Measurements from ENCODE around the gene C22orf31. TPM values are rescaled to one million over a fixed set of nuclear protein-coding genes. Genes with fewer than 3 reads are reported as not detected.

Gene C22orf31
- total RNA-seq, 5 donors from 2014 or later (not counting 1 experiment from before 2014, with no cell fraction given) = not detected

- peaks cover 7% of the 10 kb centered on the region for H3K36me3 Mint-ChIP-seq
- no peak overlapping the region for H3K4me3 ChIP-seq (ENCODE audit: control insufficient read depth in 1 of 2, extremely low read depth in 1 of 2, low read length in 1 of 2)
- CTCF ChIA-PET = no interaction called here
- DNase-seq (no peak), ATAC-seq (replicated peaks in 1 of 4) (no peak)
- peaks cover 0 to 5% of the 10 kb centered on the region in 2 experiments for H3K27me3 ChIP-seq (replicated peaks in 1 of 2; ENCODE audit: control insufficient read depth in 2 of 2, extremely low read depth in 1 of 2, insufficient read depth in 2 of 2, low read length in 1 of 2)
- H3K4me3 Mint-ChIP-seq = no peak overlapping the region
- no peaks in the 10 kb centered on the region for H3K4me1 ChIP-seq (ENCODE audit: control insufficient read depth in 1 of 2, extremely low read depth in 1 of 2, insufficient read depth in 2 of 2, low read length in 2 of 2)
- H3K27ac Mint-ChIP-seq = no peak overlapping the region
- H3K9me3 ChIP-seq = no peaks in the 10 kb centered on the region
- peaks cover 0 to 2% of the 10 kb centered on the region in 2 donors for H3K27me3 Mint-ChIP-seq
- H3K4me1 Mint-ChIP-seq = no peaks in the 10 kb centered on the region
- no peaks in the 10 kb centered on the region for H3K36me3 ChIP-seq (ENCODE audit: control insufficient read depth in 2 of 2, extremely low read depth in 1 of 2, insufficient read depth in 1 of 2, low read length in 1 of 2)
- WGBS (ENCODE audit: insufficient coverage) = 92% methylated on average over 6 of the region's 8 CpGs
- no peaks in the 10 kb centered on the region for H3K9me3 Mint-ChIP-seq
- H3K27ac ChIP-seq (ENCODE audit: low read length) = no peak overlapping the region
- POLR2A ChIA-PET = no interaction called here
These were observed 8.5 kb downstream of the C22orf31 start for GRCh38 chr22:29053048-29053702.

GRCh38 chr22:29050457-29050856 lies 11.2 kb downstream of the C22orf31 start:
- Histone ChIP-seq H3K27me3 (replicated peaks in 1 of 2; ENCODE audit: control insufficient read depth in 2 of 2, extremely low read depth in 1 of 2, insufficient read depth in 2 of 2, low read length in 1 of 2) (peaks cover 0 to 5% of the 10 kb centered on the region in 2 experiments), H3K27ac (ENCODE audit: low read length) (no peak overlapping the region), H3K9me3 (no peaks in the 10 kb centered on the region), H3K4me1 (ENCODE audit: control insufficient read depth in 1 of 2, extremely low read depth in 1 of 2, insufficient read depth in 2 of 2, low read length in 2 of 2) (no peaks in the 10 kb centered on the region), H3K36me3 (ENCODE audit: control insufficient read depth in 2 of 2, extremely low read depth in 1 of 2, insufficient read depth in 1 of 2, low read length in 1 of 2) (no peaks in the 10 kb centered on the region), H3K4me3 (ENCODE audit: control insufficient read depth in 1 of 2, extremely low read depth in 1 of 2, low read length in 1 of 2) (no peak overlapping the region)
- Mint-ChIP-seq H3K9me3 (no peaks in the 10 kb centered on the region), H3K4me1 (no peaks in the 10 kb centered on the region), H3K4me3 (no peak overlapping the region), H3K27ac (no peak overlapping the region), H3K27me3 (no peaks in the 10 kb centered on the region), H3K36me3 (peaks cover 7% of the 10 kb centered on the region)
- POLR2A ChIA-PET = no interaction called here
- WGBS (ENCODE audit: insufficient coverage) = 87% methylated on average over 24 of the region's 24 CpGs
- no peak for ATAC-seq (replicated peaks in 1 of 4)
- DNase-seq = no peak
- CTCF ChIA-PET = interaction anchor here in 1 of 2 donors (0.6 kb wide), 1 partner anchor 43 kb away, joined by 3 read pairs; no protein-coding TSS in a partner anchor

- Histone ChIP-seq H3K4me3 (ENCODE audit: control insufficient read depth in 1 of 2, extremely low read depth in 1 of 2, low read length in 1 of 2) (no peak overlapping the region), H3K36me3 (ENCODE audit: control insufficient read depth in 2 of 2, extremely low read depth in 1 of 2, insufficient read depth in 1 of 2, low read length in 1 of 2) (no peaks in the 10 kb centered on the region), H3K4me1 (ENCODE audit: control insufficient read depth in 1 of 2, extremely low read depth in 1 of 2, insufficient read depth in 2 of 2, low read length in 2 of 2) (no peaks in the 10 kb centered on the region), H3K9me3 (no peaks in the 10 kb centered on the region), H3K27ac (ENCODE audit: low read length) (no peak overlapping the region), H3K27me3 (replicated peaks in 1 of 2; ENCODE audit: control insufficient read depth in 2 of 2, extremely low read depth in 1 of 2, insufficient read depth in 2 of 2, low read length in 1 of 2) (peaks cover 0 to 5% of the 10 kb centered on the region in 2 experiments)
- ChIA-PET POLR2A (interaction anchor here in 1 of 2 donors (0.6 kb wide), 1 partner anchor 42 kb away, joined by 3 read pairs; no protein-coding TSS in a partner anchor), CTCF (no interaction called here)
- Mint-ChIP-seq H3K27me3 (no peaks in the 10 kb centered on the region), H3K36me3 (peaks cover 7% of the 10 kb centered on the region), H3K4me3 (no peak overlapping the region), H3K27ac (no peak overlapping the region), H3K4me1 (no peaks in the 10 kb centered on the region), H3K9me3 (no peaks in the 10 kb centered on the region)
- WGBS (ENCODE audit: insufficient coverage) = 92% methylated on average over 38 of the region's 38 CpGs
- DNase-seq = no peak
- ATAC-seq (replicated peaks in 1 of 4) = no peak
These were observed 11.9 kb downstream of the C22orf31 start for GRCh38 chr22:29049655-29050263.

GRCh38 chr22:29048822-29049654 lies 12.6 kb downstream of the C22orf31 start:
- H3K4me1 Mint-ChIP-seq = no peaks in the 10 kb centered on the region
- H3K9me3 ChIP-seq = no peaks in the 10 kb centered on the region
- H3K27me3 Mint-ChIP-seq = no peaks in the 10 kb centered on the region
- no peak overlapping the region for H3K4me3 Mint-ChIP-seq
- H3K4me1 ChIP-seq (ENCODE audit: control insufficient read depth in 1 of 2, extremely low read depth in 1 of 2, insufficient read depth in 2 of 2, low read length in 2 of 2) = no peaks in the 10 kb centered on the region
- H3K27ac ChIP-seq (ENCODE audit: low read length) = no peak overlapping the region
- CTCF ChIA-PET = no interaction called here
- H3K9me3 Mint-ChIP-seq = no peaks in the 10 kb centered on the region
- no peaks in the 10 kb centered on the region for H3K27me3 ChIP-seq (replicated peaks in 1 of 2; ENCODE audit: control insufficient read depth in 2 of 2, extremely low read depth in 1 of 2, insufficient read depth in 2 of 2, low read length in 1 of 2)
- no peaks in the 10 kb centered on the region for H3K36me3 ChIP-seq (ENCODE audit: control insufficient read depth in 2 of 2, extremely low read depth in 1 of 2, insufficient read depth in 1 of 2, low read length in 1 of 2)
- WGBS (ENCODE audit: insufficient coverage) = 94% methylated on average over 30 of the region's 31 CpGs
- DNase-seq (no peak), ATAC-seq (replicated peaks in 1 of 4) (no peak)
- POLR2A ChIA-PET = interaction anchor here in 1 of 2 donors (0.6 kb wide), 1 partner anchor 42 kb away, joined by 3 read pairs; no protein-coding TSS in a partner anchor
- H3K27ac Mint-ChIP-seq = no peak overlapping the region
- no peak overlapping the region for H3K4me3 ChIP-seq (ENCODE audit: control insufficient read depth in 1 of 2, extremely low read depth in 1 of 2, low read length in 1 of 2)
- peaks cover 7% of the 10 kb centered on the region for H3K36me3 Mint-ChIP-seq

GRCh38 chr22:29044657-29045176 lies 16.9 kb downstream of the C22orf31 start:
- CTCF ChIA-PET = interaction anchor here (0.6 to 0.7 kb wide), 2 partner anchors 432 to 444 kb away, joined by 3 read pairs; no protein-coding TSS in a partner anchor
- no peak for ATAC-seq (replicated peaks in 1 of 4)
- no peaks in the 10 kb centered on the region for H3K4me1 Mint-ChIP-seq
- Histone ChIP-seq H3K27me3 (replicated peaks in 1 of 2; ENCODE audit: control insufficient read depth in 2 of 2, extremely low read depth in 1 of 2, insufficient read depth in 2 of 2, low read length in 1 of 2) (peaks cover 0 to 7% of the 10 kb centered on the region in 2 experiments), H3K4me3 (ENCODE audit: control insufficient read depth in 1 of 2, extremely low read depth in 1 of 2, low read length in 1 of 2) (no peak overlapping the region), H3K9me3 (no peaks in the 10 kb centered on the region), H3K36me3 (ENCODE audit: control insufficient read depth in 2 of 2, extremely low read depth in 1 of 2, insufficient read depth in 1 of 2, low read length in 1 of 2) (no peaks in the 10 kb centered on the region), H3K4me1 (ENCODE audit: control insufficient read depth in 1 of 2, extremely low read depth in 1 of 2, insufficient read depth in 2 of 2, low read length in 2 of 2) (no peaks in the 10 kb centered on the region), H3K27ac (ENCODE audit: low read length) (no peak overlapping the region)
- WGBS (ENCODE audit: insufficient coverage) = 87% methylated on average over 12 of the region's 13 CpGs
- no peak overlapping the region for H3K4me3 Mint-ChIP-seq
- POLR2A ChIA-PET = no interaction called here
- no peaks in the 10 kb centered on the region for H3K9me3 Mint-ChIP-seq
- H3K27me3 Mint-ChIP-seq = no peaks in the 10 kb centered on the region
- peaks cover 7% of the 10 kb centered on the region for H3K36me3 Mint-ChIP-seq
- no peak overlapping the region for H3K27ac Mint-ChIP-seq
- DNase-seq = no peak

- Mint-ChIP-seq H3K9me3 (no peaks in the 10 kb centered on the region), H3K4me1 (no peaks in the 10 kb centered on the region), H3K27ac (no peak overlapping the region), H3K27me3 (no peaks in the 10 kb centered on the region), H3K36me3 (peaks cover 5% of the 10 kb centered on the region), H3K4me3 (no peak overlapping the region)
- Histone ChIP-seq H3K36me3 (ENCODE audit: control insufficient read depth in 2 of 2, extremely low read depth in 1 of 2, insufficient read depth in 1 of 2, low read length in 1 of 2) (no peaks in the 10 kb centered on the region), H3K27me3 (replicated peaks in 1 of 2; ENCODE audit: control insufficient read depth in 2 of 2, extremely low read depth in 1 of 2, insufficient read depth in 2 of 2, low read length in 1 of 2) (peaks cover 0 to 8% of the 10 kb centered on the region in 2 experiments), H3K9me3 (no peaks in the 10 kb centered on the region), H3K4me3 (ENCODE audit: control insufficient read depth in 1 of 2, extremely low read depth in 1 of 2, low read length in 1 of 2) (no peak overlapping the region), H3K4me1 (ENCODE audit: control insufficient read depth in 1 of 2, extremely low read depth in 1 of 2, insufficient read depth in 2 of 2, low read length in 2 of 2) (no peaks in the 10 kb centered on the region), H3K27ac (ENCODE audit: low read length) (no peak overlapping the region)
- CTCF ChIA-PET = interaction anchor here in 1 of 2 donors (0.7 kb wide), 1 partner anchor 431 kb away, joined by 3 read pairs; no protein-coding TSS in a partner anchor
- no peak for DNase-seq
- POLR2A ChIA-PET = no interaction called here
- WGBS (ENCODE audit: insufficient coverage) = 97% methylated on average over 2 of the region's 7 CpGs
- ATAC-seq (replicated peaks in 1 of 4) = no peak
These were observed 17.6 kb downstream of the C22orf31 start for GRCh38 chr22:29043906-29044575.
